Measurements from ENCODE around the gene RAET1G.

- TF ChIP-seq, protein P1, sequence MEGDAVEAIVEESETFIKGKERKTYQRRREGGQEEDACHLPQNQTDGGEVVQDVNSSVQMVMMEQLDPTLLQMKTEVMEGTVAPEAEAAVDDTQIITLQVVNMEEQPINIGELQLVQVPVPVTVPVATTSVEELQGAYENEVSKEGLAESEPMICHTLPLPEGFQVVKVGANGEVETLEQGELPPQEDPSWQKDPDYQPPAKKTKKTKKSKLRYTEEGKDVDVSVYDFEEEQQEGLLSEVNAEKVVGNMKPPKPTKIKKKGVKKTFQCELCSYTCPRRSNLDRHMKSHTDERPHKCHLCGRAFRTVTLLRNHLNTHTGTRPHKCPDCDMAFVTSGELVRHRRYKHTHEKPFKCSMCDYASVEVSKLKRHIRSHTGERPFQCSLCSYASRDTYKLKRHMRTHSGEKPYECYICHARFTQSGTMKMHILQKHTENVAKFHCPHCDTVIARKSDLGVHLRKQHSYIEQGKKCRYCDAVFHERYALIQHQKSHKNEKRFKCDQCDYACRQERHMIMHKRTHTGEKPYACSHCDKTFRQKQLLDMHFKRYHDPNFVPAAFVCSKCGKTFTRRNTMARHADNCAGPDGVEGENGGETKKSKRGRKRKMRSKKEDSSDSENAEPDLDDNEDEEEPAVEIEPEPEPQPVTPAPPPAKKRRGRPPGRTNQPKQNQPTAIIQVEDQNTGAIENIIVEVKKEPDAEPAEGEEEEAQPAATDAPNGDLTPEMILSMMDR (IDR thresholded peaks at IDR 0.05), result no peak
- TF ChIP-seq POLR2A (IDR thresholded peaks at IDR 0.05) (no peak), POLR2AphosphoS5 (IDR thresholded peaks at IDR 0.05; ENCODE audit: insufficient read depth in 1 of 2, low read depth in 1 of 2) (no peak)
Observed at GRCh38 chr6:149896491-149896890, 26.4 kb downstream of the RAET1G start.
